IMR-90 (cell line): ENCODE results near the gene SPATA3. TPM values are rescaled to one million over a fixed set of nuclear protein-coding genes. Genes with fewer than 3 reads are reported as not detected.

Experiments
- ATAC-seq: fragments of 200-7000 bp; cut with Tn5 transposase; 2 replicates; pipeline ENCODE4 v1.9.1; 2020; ENCODE audit warnings: low read depth, mild to moderate bottlenecking, moderate library complexity
- BruUV-seq: library from RNA; stranded (reverse); fragments of 400-500 nt; replicated peaks from 2 replicates; lab custom pipeline; 2021; lab: Mats Ljungman, UMichigan
- CTCF ChIA-PET: fragments of 300-600 bp; formaldehyde crosslinking; extraction: SDS; loops from one replicate; lab custom pipeline; 2021; ENCODE audit warnings: antibody characterized with exemption; lab: Yijun Ruan, JAX
- POLR2A ChIA-PET: fragments of 300-600 bp; sonication (Branson Sonifier 250); formaldehyde crosslinking; loops from one replicate; lab custom pipeline; 2022; ENCODE audit warnings: antibody characterized with exemption; ENCODE audit not compliant: unreplicated experiment; lab: Charles Lee
- DNase-seq: peaks from one replicate; pipeline ENCODE4 v3.0.0; 2013
- H2AFZ ChIP-seq: replicated peaks from 2 replicates; pipeline ENCODE3; 2013; ENCODE audit warnings: low read length, mild to moderate bottlenecking; ENCODE audit not compliant: poor library complexity
- H2AK5ac ChIP-seq: 2 replicates; pipeline ENCODE4 v1.6.1; 2013; ENCODE audit warnings: low read depth, low read length, inconsistent platforms
- H2AK9ac ChIP-seq: replicated peaks from 2 replicates; pipeline ENCODE3; 2013; ENCODE audit warnings: mild to moderate bottlenecking, low read depth, low read length, moderate library complexity; ENCODE audit not compliant: poor library complexity
- H2BK120ac ChIP-seq: 2 replicates; pipeline ENCODE4 v1.6.1; 2013; ENCODE audit warnings: low read depth, low read length, inconsistent platforms
- H2BK15ac ChIP-seq: 3 replicates; pipeline ENCODE4 v1.6.1; 2013; ENCODE audit warnings: low read depth, low read length, inconsistent platforms
- H2BK20ac ChIP-seq: 2 replicates; pipeline ENCODE4 v1.6.1; 2013; ENCODE audit warnings: low read depth, mild to moderate bottlenecking, inconsistent platforms, low read length, moderate library complexity
- H2BK5ac ChIP-seq: 2 replicates; pipeline ENCODE4 v1.6.1; 2013; ENCODE audit warnings: mild to moderate bottlenecking, low read depth, low read length, inconsistent platforms; ENCODE audit not compliant: poor library complexity, severe bottlenecking
- H3K14ac ChIP-seq: replicated peaks from 2 replicates; pipeline ENCODE4 v1.6.1; 2013; ENCODE audit warnings: low read depth, low read length, inconsistent platforms
- H3K18ac ChIP-seq: 2 replicates; pipeline ENCODE4 v1.6.1; 2013; ENCODE audit warnings: low read depth, low read length, control low read depth
- H3K23ac ChIP-seq: 2 replicates; pipeline ENCODE4 v1.6.1; 2013; ENCODE audit warnings: low read depth, low read length, inconsistent platforms
- H3K27ac ChIP-seq: 2 replicates; pipeline ENCODE4 v1.5.1; 2013; ENCODE audit warnings: mild to moderate bottlenecking, control low read depth, low read length; ENCODE audit not compliant: insufficient read depth
- H3K27me3 ChIP-seq: 2 replicates; pipeline ENCODE4 v1.6.1; 2013; ENCODE audit warnings: low read length; ENCODE audit not compliant: control insufficient read depth, insufficient read depth
- H3K36me3 ChIP-seq: 2 replicates; pipeline ENCODE4 v1.6.1; 2013; ENCODE audit warnings: low read length, mixed read lengths; ENCODE audit not compliant: control insufficient read depth, insufficient read depth
- H3K4ac ChIP-seq: 2 replicates; pipeline ENCODE4 v1.6.1; 2013; ENCODE audit warnings: low read depth, low read length, inconsistent platforms
- H3K4me1 ChIP-seq: 2 replicates; pipeline ENCODE4 v1.6.1; 2013; ENCODE audit warnings: low read length, mixed read lengths; ENCODE audit not compliant: control insufficient read depth, insufficient read depth
- H3K4me2 ChIP-seq: 2 replicates; pipeline ENCODE4 v1.6.1; 2013; ENCODE audit warnings: low read depth, mild to moderate bottlenecking, control low read depth, low read length, moderate library complexity
- H3K4me3 ChIP-seq: 2 replicates; pipeline ENCODE4 v1.5.1; 2013; ENCODE audit warnings: low read depth, mild to moderate bottlenecking, control low read depth, low read length, moderate library complexity; ENCODE audit not compliant: insufficient read depth
- H3K56ac ChIP-seq: 2 replicates; pipeline ENCODE4 v1.6.1; 2013; ENCODE audit warnings: low read length, inconsistent platforms; ENCODE audit not compliant: insufficient read depth; ENCODE audit errors: extremely low read depth
- H3K79me1 ChIP-seq, 2 experiments: 2 replicates each; pipeline ENCODE4 v1.6.1; 2013; ENCODE audit warnings: low read length in 2 of 2, inconsistent platforms in 1 of 2, low read depth in 1 of 2
- H3K9ac ChIP-seq: 2 replicates; pipeline ENCODE4 v1.6.1; 2013; ENCODE audit warnings: low read depth, low read length, control low read depth
- H3K9me1 ChIP-seq: 2 replicates; pipeline ENCODE4 v1.6.1; 2013; ENCODE audit warnings: low read length, inconsistent platforms; ENCODE audit not compliant: insufficient read depth
- H3K9me3 ChIP-seq: 2 replicates; pipeline ENCODE4 v1.6.1; 2013; ENCODE audit warnings: low read length; ENCODE audit not compliant: control insufficient read depth, insufficient read depth
- H4K20me1 ChIP-seq: 2 replicates; pipeline ENCODE4 v1.6.1; 2013; ENCODE audit warnings: low read length, inconsistent platforms; ENCODE audit not compliant: insufficient read depth
- H4K5ac ChIP-seq: 2 replicates; pipeline ENCODE4 v1.6.1; 2013; ENCODE audit warnings: mild to moderate bottlenecking, low read depth, low read length, control low read depth
- H4K8ac ChIP-seq, 2 experiments: 2 replicates each; pipeline ENCODE4 v1.6.1; 2013; ENCODE audit warnings: low read depth in 2 of 2, low read length in 2 of 2, control low read depth in 1 of 2, inconsistent platforms in 1 of 2
- H4K91ac ChIP-seq: 2 replicates; pipeline ENCODE4 v1.6.1; 2013; ENCODE audit warnings: low read depth, low read length, inconsistent platforms; ENCODE audit not compliant: insufficient read depth
- BHLHE40 ChIP-seq: fragments of 150-350 bp; IDR thresholded peaks from 2 replicates; pipeline ENCODE4 v1.6.1; 2016; ENCODE audit warnings: mild to moderate bottlenecking, low read depth, low read length
- CEBPB ChIP-seq: IDR thresholded peaks from 2 replicates; pipeline ENCODE4 v1.6.1; 2012; ENCODE audit warnings: low read depth, low read length, improper control_type of control experiment
- CHD1 ChIP-seq: IDR thresholded peaks from 2 replicates; pipeline ENCODE4 v1.6.1; 2012; ENCODE audit warnings: low read depth, low read length, improper control_type of control experiment
- FOS ChIP-seq: fragments of 150-350 bp; IDR thresholded peaks from 2 replicates; pipeline ENCODE4 v1.6.1; 2016; ENCODE audit warnings: low read depth, low read length
- MAFK ChIP-seq: IDR thresholded peaks from 2 replicates; pipeline ENCODE4 v1.6.1; 2012; ENCODE audit warnings: low read depth, low read length, improper control_type of control experiment
- MAZ ChIP-seq: IDR thresholded peaks from 2 replicates; pipeline ENCODE4 v1.6.1; 2012; ENCODE audit warnings: low read depth, mild to moderate bottlenecking, low read length, improper control_type of control experiment, moderate library complexity, borderline replicate concordance
- MXI1 ChIP-seq: IDR thresholded peaks from 2 replicates; pipeline ENCODE4 v1.6.1; 2012; ENCODE audit warnings: low read depth, mild to moderate bottlenecking, low read length, moderate library complexity, borderline replicate concordance
- NFE2L2 ChIP-seq: fragments of 150-350 bp; IDR thresholded peaks from 2 replicates; pipeline ENCODE4 v1.6.1; 2016; ENCODE audit warnings: low read depth, mild to moderate bottlenecking, low read length
- POLR2A ChIP-seq: IDR thresholded peaks from 2 replicates; pipeline ENCODE4 v1.6.1; 2012; ENCODE audit warnings: mild to moderate bottlenecking, low read depth, low read length
- RAD21 ChIP-seq: IDR thresholded peaks from 2 replicates; pipeline ENCODE4 v1.6.1; 2012; ENCODE audit warnings: low read length, improper control_type of control experiment
- RCOR1 ChIP-seq: IDR thresholded peaks from 2 replicates; pipeline ENCODE4 v1.6.1; 2012; ENCODE audit warnings: mild to moderate bottlenecking, low read length, improper control_type of control experiment; ENCODE audit not compliant: insufficient replicate concordance
- RFX5 ChIP-seq: IDR thresholded peaks from 2 replicates; pipeline ENCODE4 v1.8.0; 2012; ENCODE audit warnings: low read depth, mild to moderate bottlenecking, low read length, moderate library complexity
- SMC3 ChIP-seq: fragments of 150-350 bp; IDR thresholded peaks from 2 replicates; pipeline ENCODE4 v1.6.1; 2016; ENCODE audit warnings: low read depth, mild to moderate bottlenecking, antibody characterized with exemption, low read length, moderate library complexity
- WGBS, 2 experiments: methylation state at CpG; one replicate each; pipeline versions ENCODE4 v1.1.5 to v1.1.7; 2013; ENCODE audit warnings: missing lambda C conversion rate in 2 of 2; ENCODE audit not compliant: insufficient read length in 1 of 2; ENCODE audit errors: extremely low coverage in 2 of 2; 5-methylcytosine and 5-hydroxymethylcytosine counted together
- dilution Hi-C: fragments of 300-500 bp; cut with HindIII; formaldehyde crosslinking; loops from one replicate; pipeline ENCODE4 v1.14.3; 2018; ENCODE audit warnings: low sequenced_read_pairs; ENCODE audit not compliant: unreplicated experiment
- in situ Hi-C: fragments of 300-500 bp; cut with MboI; formaldehyde crosslinking; loops from 3 replicates; pipeline ENCODE4 v1.14.3; 2019; ENCODE audit warnings: low sequenced_read_pairs, inconsistent platforms, mixed read lengths
- intact Hi-C: fragments of 100-400 bp; cut with micrococcal nuclease; formaldehyde crosslinking; loops from 2 replicates; pipeline ENCODE4 v1.10.0; 2022
- polyA plus RNA-seq, 3 experiments: library from polyadenylated mRNA; depleted of rRNA; stranded (reverse); fragments of >200 nt; gene quantifications; 2 replicates each; pipeline ENCODE4 v1.2.3, GENCODE V29; 2012; ENCODE audit warnings: low replicate concordance in 1 of 3
- total RNA-seq: library from RNA; depleted of rRNA; stranded (reverse); fragments of >200 nt; gene quantifications from 2 replicates; pipeline ENCODE4 v1.2.3, GENCODE V29; 2012
- TF ChIP-seq, protein P1 (sequence below): fragments of 150-350 bp; IDR thresholded peaks from 2 replicates; pipeline ENCODE4 v1.6.1; 2016; ENCODE audit warnings: low read depth, mild to moderate bottlenecking, low read length, moderate library complexity, borderline replicate concordance
- TF ChIP-seq, protein P2 (sequence below): fragments of 150-350 bp; IDR thresholded peaks from 2 replicates; pipeline ENCODE4 v1.6.1; 2017; ENCODE audit warnings: mild to moderate bottlenecking, antibody characterized with exemption, low read length, low read depth
- TF ChIP-seq, protein P3 (sequence below): conservative IDR thresholded peaks from 2 replicates; pipeline ENCODE4 v1.5.1; 2012; ENCODE audit warnings: mild to moderate bottlenecking, low read depth, low read length, improper control_type of control experiment

The SPATA3 gene
- total and polyA plus RNA-seq, 2 of the 4 experiments (the other 2 are of a cell fraction), result not detected

DNA sequence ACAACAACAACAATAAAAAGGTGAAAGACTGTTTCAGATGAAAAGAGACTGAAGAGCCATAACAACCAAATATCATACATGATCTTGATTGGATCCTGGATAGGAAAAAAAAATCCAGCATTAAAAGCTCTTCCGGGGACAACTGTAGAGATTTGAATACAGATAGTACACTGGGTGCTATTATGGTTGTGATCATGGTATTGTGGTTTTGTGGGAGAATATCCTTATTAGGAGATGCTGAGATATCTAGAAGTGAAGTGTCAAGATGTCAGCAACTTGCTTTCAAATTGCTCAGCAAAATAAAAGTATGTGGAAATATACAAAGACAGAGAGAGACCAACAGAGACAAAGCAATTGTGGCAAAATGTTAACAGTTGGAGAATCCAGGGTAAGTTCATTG, 15.5 kb upstream of the SPATA3 start:
- no TSS peak for BruUV-seq
- POLR2A ChIA-PET, result no interaction called here
- DNase-seq, result no peak

More for the DNA sequence above, 15.5 kb upstream of the SPATA3 start:
- dilution Hi-C loops, result no loop called here
- Histone ChIP-seq H2BK5ac (no peak overlapping the region), H3K9me1 (no peaks in the 10 kb centered on the region; the same call in 1 of the 2 replicates), H3K9ac (no peak overlapping the region), H3K14ac (no peak overlapping the region), H2BK15ac (no peak overlapping the region), H3K27ac (no peak overlapping the region), H3K79me1 (no peaks in the 10 kb centered on the region), H4K8ac (no peak overlapping the region), H3K9me3 (no peaks in the 10 kb centered on the region), H3K36me3 (no peaks in the 10 kb centered on the region), H3K4me3 (no peak overlapping the region), H4K91ac (no peak overlapping the region), H2AK9ac (no peak overlapping the region), H4K5ac (no peak overlapping the region), H2BK120ac (no peak overlapping the region), H3K27me3 (peaks cover 13% of the 10 kb centered on the region), H3K4me1 (no peaks in the 10 kb centered on the region), H3K4me2 (no peak overlapping the region), H2BK20ac (no peak overlapping the region), H2AFZ (no peak overlapping the region), H3K4ac (no peak overlapping the region), H3K18ac (no peak overlapping the region), H3K23ac (no peak overlapping the region), H4K20me1 (no peaks in the 10 kb centered on the region), H3K56ac (no peak overlapping the region), H2AK5ac (no peak overlapping the region)
- CTCF ChIA-PET, result interaction anchor here (0.6 kb wide), 1 partner anchor 42 kb away, joined by 4 read pairs; no protein-coding TSS in a partner anchor
- ATAC-seq, result no peak
- in situ Hi-C loops, result loop anchor here (5.0 kb wide), 1 partner anchor 148 kb away; no protein-coding TSS in a partner anchor
- WGBS, 2 experiments, result no CpG with 5 or more reads among the region's 1 CpG
- intact Hi-C loops, result no loop called here
- TF ChIP-seq, protein P1, sequence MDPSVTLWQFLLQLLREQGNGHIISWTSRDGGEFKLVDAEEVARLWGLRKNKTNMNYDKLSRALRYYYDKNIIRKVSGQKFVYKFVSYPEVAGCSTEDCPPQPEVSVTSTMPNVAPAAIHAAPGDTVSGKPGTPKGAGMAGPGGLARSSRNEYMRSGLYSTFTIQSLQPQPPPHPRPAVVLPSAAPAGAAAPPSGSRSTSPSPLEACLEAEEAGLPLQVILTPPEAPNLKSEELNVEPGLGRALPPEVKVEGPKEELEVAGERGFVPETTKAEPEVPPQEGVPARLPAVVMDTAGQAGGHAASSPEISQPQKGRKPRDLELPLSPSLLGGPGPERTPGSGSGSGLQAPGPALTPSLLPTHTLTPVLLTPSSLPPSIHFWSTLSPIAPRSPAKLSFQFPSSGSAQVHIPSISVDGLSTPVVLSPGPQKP, result no peak
- TF ChIP-seq MAFK (no peak), NFE2L2 (no peak), RCOR1 (no peak), POLR2A (no peak), FOS (no peak), BHLHE40 (no peak), CEBPB (no peak), RAD21 (no peak), MAZ (no peak), SMC3 (no peak), RFX5 (no peak), CHD1 (no peak), MXI1 (no peak)
- TF ChIP-seq, protein P2, sequence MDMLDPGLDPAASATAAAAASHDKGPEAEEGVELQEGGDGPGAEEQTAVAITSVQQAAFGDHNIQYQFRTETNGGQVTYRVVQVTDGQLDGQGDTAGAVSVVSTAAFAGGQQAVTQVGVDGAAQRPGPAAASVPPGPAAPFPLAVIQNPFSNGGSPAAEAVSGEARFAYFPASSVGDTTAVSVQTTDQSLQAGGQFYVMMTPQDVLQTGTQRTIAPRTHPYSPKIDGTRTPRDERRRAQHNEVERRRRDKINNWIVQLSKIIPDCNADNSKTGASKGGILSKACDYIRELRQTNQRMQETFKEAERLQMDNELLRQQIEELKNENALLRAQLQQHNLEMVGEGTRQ, result no peak
- TF ChIP-seq, protein P3, sequence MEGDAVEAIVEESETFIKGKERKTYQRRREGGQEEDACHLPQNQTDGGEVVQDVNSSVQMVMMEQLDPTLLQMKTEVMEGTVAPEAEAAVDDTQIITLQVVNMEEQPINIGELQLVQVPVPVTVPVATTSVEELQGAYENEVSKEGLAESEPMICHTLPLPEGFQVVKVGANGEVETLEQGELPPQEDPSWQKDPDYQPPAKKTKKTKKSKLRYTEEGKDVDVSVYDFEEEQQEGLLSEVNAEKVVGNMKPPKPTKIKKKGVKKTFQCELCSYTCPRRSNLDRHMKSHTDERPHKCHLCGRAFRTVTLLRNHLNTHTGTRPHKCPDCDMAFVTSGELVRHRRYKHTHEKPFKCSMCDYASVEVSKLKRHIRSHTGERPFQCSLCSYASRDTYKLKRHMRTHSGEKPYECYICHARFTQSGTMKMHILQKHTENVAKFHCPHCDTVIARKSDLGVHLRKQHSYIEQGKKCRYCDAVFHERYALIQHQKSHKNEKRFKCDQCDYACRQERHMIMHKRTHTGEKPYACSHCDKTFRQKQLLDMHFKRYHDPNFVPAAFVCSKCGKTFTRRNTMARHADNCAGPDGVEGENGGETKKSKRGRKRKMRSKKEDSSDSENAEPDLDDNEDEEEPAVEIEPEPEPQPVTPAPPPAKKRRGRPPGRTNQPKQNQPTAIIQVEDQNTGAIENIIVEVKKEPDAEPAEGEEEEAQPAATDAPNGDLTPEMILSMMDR, result no peak
